Measurements from ENCODE around the gene MCM3AP.
A peak's percentile ranks its signal among the peaks of the same experiment; 100 is the strongest.
"Not testable (repeated sequence)": the region's sequence is repeated elsewhere in the genome, so short reads cannot be mapped to it uniquely, and the experiment has no call there.

The MCM3AP gene

DNA sequence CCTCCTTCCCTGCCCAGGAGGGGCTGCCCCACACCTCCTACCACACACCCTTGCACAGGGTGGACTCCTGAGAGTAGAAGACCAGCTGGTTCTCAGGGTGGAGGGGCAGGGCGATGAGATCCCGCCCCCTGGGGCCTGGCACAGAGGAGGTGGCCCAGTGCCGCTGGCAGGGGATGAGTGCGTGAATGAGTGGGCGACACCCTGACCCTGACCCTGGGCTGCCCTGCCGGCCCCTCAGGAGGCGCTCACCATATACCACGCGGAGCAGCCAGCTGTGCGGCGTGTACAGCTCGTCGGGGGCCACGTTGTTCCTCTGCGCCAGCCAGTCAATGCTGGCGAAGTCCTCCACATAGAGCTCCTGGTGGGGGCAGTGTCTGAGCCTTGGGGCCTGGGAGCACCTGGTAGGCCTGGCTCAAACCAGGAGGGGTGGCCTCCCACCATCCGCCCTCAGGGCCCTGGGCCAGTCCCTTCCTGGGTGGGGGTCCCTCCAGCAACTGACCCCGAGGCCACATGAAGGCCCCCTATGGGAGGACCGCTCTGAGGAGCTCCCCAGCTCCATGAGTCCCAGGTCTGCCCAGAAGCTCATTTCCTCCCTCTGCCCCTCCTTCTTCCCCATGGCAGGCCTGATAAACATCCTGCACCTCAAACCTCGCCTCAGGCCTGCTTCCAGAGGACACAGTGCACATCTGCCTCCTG is 69.8 kb downstream of the MCM3AP start:
- no peak for DNase-seq

DNA sequence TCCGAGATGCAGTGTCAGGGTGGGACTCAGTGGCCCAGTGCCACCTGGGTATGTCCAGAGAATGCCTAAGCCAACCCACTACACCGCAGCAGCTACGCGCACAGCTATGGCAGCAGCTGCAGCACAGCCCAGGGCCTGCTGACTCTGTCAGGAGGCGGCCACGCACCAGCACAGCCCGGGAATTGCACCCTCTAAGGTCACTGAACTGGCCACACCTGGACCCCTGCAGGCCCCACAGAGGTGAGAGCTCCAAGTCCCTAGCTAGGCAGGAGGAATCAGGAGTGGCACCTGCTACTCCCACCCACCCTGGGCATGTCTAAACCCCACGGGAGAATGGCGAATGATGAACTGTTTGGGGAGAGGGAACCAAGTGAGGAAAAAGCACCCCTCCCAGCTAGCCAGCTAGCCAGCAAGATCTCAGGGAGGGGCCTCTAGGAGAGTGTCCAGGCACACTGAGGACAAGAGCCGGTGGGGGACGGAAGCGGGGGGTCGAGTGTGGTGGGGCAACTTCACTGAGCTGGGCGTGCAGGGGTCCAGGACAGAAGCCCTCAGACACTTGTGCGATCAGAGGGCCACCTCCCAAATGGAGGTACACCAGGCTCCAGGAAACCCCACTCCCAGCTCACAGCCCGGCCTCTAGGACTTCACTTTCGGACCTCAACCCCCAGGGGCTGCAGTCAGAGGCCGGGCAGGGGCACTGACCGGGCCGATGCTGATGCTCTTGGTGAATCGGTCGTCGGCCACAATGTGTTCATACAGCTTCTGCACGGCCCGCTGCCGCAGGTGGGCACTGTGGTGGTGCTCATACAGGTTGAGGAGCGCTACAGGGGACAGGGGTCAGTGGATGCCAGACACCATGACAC is 70.7 kb downstream of the MCM3AP start:
- no peak for DNase-seq

DNA sequence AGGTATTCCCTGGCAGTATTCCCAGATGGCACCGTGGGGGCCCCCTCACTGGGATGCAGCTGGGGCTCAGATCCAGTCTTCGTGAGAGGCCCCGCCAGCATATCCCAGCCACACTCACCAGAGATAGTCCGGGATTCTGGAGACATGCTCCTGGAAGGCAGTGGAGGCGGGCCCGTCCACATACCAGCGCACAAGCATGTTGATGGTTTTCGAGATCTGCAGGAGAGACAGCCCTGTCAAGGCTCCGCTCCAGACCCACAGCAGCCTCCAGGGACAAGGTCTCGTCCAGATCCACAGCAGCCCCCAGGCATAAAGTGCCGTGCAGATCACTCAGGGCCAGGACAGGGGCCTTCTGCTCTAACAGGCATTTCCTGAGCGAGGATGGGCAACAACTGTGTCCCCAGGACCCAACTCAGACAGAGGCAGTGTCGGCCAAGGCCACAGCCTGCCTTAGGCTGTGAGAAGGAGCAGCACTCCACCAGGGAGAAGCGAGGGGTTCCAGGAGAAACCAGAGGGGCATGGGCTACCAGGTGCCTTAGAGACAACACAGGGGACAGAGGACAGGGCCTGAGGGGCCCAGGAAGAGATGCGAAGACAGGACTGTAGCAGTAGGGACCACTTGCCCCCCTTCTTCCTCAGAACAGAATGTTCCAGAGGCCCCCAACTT is 71.7 kb downstream of the MCM3AP start:
- DNase-seq, result no peak

DNA sequence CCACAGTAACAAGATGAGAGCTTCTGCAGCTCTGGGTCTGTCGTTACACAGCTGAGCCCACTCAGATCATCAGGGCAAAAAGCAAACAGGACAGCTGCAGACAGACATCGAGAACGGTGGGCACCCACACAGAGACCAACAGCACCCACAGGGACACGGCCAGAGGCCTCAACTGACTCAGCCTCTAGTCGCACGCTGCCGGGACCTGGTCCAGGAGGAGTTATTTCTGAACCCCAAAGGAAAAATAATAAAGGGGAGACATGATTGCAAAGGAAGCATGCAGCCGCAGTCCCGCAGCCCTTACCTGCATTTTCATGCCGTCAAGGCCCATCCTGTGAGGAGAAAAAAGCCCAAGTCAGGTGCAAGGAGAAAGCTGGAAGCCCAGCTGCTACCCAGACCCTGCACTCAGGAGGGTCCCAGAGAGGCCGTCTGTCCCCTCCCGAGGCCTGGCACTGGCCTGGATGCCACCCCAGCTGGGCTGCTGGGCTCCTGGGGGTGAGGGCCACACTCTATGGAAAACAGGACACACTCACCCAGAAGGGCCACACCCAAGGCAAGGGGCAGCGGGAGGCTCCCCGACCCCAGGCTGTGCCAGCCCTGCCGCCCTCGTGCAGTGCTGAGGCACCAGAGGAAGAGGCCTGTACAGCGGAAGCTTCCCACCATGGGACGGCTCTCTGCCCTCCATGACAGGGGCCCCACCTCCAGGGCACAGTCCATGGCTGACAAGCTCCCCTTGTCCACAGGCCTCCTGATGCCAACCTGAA is 72.5 kb downstream of the MCM3AP start:
- DNase-seq, result no peak

DNA sequence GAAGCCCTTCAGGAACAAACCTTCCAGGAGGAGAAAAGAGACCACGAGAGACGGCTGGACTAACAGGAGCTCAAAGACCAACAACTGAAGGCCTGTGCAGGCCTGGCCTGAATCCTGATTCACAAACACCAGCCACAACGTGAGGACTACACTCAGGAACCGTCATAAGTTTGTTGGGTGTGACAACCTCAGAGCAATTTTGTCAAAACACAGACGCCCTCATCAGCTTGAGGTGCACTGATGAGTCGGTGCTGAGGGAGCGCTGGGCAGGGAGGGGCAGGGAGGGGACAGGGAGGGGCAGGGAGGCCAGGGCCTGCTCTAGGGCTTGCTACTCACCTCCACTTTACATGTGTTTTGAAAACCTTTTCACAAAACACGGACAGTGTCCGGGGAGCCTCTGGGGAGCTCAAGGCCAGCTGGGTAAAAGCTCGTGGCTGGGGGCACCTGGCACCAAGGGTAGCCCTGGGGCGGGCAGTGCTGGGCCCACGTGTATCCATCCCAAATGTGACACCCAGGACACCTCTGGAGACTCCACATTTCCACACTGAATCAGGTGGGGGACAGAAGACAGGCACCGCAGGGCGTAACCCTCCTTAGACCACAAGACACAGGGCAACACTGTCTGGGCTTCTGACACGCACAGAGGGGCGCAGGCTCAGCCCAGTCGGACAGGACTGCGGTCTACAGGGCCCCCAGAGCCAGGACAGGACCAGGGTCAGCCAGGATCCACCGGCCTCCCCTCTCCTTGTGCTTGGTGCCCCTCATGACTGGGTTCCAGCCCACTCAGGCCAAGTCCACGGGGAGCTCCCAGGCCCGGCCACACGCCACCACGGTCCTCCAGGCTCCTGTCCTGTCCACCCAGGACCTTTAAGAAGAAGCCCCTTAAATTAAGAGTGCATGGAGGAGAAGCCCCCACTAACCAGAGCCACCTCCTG is 73.4 kb downstream of the MCM3AP start:
- DNase-seq, result no peak

DNA sequence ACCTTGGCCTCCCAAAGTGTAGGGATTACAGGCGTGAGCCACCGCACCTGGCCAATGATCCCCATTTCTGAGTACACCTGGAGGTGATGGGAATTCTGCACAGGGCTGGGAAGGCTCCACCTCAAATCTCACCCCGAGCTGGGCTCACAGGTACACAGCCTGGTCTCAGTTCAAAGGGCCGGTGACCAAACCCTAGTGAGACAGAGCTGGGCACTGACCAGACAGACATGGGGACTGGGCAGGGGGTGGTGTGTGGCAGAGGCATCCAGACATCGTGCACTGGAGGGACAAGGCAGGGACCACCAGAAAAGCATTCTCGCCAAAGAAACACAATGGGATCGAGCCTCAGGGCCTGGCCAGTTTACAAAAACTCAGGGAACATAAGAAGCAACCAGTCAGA is 74.0 kb downstream of the MCM3AP start:
- no peak for DNase-seq

DNA sequence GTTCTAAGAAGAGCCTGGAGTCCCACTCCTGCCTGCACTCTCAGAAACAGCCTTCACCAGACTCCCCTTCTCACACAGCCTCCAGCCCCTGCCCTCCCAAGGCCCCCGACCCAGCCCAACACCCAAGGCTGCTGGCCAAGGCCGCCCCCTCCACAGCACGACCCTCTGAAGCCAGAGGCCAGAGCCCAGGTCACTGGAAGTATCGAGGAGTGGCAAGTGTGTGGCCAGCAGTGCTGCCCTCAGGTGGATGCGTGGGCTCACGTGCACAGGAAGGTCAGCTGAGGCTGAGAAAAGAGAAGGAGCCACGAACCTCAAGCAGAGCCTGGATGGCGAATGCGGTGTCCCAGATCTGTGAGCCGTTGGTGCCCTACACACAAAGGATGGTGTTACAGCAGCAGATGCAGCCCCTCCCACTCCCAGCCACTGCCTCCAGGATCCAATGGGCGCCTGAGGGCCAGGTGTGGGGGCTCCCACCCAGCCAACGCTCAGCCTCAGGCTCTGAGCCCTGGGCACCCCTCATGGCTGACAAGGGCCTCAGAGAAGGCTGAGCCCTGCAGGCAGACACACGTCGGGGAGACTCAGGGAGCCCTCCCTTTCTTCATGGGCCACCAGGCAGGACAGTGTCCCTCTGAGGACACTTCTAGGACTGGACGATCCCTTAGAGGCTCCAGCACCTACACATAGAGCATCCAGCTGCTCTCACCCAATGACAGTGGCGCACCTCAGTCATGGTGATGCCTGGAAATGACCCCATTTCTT is 74.9 kb downstream of the MCM3AP start:
- peak; percentile 12 for DNase-seq

DNA sequence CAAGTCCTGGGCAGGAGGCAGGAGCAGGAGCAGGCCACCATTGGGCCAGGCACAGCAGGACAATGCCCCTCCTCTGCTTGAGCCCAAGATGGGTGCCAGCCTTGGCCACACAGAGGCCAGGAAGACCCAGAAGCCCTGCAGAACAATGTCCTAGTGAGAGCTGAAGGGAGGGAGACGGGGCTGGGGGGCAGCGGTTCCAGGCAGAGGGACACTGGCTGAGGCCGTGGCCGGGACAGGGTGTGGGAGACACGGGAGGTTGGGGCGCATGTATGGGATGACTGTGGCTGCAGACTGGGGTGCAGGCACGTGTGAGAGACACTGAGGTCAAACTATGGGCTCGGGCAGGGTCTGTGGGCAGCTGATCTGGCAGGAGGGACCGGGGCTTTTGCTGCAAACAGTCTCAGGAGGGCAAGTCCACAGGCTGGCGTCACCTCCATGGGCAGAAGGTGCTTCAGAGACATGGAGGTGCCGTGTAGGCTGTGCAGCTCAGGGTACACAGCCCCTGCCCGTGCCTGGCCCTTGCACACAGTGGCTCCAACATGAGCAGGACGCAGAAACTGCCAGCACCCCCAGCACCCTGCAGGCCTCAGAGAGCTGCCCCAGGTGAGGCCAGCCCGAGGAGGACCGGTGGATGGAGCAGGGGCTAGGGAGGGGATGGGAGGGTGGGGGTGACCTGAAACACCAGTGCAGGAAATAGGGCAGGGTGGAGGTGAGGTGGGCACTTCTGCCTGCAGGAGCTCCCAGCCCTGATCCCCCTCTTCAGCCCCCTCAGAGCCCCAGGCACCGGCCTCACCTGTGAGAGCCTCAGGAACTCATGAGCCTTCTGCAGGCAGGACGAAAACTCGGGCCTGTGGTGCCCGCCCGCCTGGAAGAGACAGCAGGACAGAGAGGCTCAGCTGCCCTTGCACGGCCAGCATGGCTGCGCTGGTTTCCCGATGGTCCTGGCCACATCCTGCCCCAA is 76.4 kb downstream of the MCM3AP start:
- DNase-seq, result no peak

DNA sequence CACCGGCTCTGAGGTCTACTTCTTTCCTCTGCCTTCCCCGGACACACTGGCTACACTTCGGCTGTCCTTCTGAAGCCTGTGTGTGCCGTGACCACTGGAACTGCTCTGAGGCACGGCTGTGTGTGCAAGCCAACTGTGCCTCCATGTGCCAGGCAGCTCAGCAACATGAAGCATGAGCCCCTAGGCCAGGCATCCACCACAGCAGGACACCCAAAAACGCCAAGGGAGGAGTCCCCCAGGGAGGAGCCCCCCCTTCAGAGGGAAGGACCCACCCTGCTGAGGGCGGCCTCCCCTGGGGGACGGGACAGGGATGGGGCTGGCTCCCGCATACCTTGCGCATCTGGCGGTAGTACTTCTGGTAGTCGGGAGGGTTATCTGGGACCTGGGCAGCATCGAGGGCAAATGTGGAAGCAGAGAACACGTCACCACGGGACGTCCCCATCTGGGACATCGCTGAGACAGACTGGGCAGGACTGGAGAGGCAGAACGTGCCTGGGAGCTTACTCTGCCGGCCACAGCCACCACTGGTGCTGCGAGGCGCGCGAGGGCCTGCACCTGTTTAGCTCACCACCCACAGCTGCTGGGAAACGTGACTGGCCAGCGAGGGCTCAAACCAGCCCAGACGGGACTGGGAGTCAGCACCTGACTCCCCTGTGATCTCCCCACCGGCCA is 77.4 kb downstream of the MCM3AP start:
- DNase-seq, result no peak

DNA sequence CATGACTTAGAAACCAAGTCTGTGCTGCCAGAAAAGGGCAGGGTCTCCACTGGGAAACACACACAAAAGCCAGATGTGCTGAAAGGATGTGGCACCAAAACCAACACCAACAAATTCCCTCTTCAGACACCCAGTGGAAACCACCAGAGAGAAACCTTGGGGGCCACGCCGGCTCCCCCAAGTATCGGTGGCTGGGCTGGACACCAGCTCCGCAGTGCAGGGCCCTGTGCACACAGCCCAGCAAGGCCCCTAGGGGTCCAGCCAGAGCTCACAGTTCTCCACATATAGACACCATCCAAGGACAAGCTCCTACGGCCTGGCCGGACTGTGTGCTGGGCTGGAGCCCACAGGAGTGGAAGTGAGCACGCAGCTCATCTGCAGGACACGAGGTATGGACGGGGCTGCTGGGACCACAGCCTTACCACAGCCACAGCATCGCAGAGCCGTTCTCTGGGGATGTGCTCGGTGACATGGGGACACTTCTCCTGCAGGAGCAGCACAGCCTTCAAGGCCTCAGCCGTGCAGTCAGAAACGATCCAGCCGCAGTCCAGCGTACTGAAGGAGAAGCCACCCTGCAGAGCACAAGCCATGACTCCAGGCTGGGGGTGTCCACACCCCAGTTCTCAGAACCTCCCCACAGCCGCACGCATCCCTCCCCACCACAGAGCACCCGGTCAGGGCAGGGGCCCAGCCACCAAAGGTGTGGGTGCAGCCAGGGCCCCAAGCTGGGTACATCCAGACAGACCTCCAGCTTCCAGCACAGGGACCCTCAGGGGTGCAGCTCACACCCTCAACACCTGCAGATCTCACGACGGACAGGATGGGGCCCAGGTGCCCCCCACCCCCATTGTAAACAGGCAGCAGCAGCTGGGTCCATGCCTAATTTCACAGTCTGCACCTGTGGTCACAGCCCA is 78.1 kb downstream of the MCM3AP start:
- no peak for DNase-seq

DNA sequence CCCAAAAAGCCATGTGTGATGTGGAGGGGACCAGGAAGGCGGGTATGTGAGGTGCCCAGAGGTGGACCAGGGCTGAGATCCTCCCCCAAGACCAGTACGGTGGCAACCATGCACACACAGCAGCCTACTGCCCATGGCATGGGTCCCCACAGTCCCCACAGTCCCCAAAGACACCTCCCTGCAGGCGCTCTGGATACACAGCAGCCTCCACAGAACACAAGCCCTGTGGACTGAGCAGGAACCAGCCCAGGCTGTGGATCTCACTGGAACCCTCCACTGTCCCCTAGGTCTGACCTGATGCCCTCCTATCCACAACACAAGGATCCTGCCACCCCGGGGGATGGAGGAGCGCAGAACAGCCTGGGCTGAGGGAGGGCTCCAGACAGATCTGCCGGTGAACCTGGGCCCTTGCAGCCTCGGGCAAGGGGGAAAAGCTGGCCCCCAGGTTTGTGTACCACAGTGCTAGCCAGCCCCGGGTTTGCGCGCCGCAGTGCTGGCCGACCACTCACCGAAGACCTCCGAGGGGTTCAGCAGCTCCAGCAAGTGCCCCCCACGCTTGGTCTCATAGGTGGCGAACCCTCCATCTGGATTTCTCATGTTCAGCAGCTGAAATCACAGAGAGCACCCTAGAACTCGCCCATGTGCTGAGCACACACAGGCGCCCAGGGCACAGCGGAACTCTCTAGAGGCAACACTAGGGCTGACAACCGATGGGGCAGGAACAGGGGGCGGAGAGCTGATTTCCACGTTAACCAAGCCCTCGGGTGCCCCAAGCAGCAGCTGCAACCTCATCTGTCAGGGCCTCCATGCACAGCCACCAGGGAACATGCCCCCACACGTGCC is 79.0 kb downstream of the MCM3AP start:
- DNase-seq, result no peak

DNA sequence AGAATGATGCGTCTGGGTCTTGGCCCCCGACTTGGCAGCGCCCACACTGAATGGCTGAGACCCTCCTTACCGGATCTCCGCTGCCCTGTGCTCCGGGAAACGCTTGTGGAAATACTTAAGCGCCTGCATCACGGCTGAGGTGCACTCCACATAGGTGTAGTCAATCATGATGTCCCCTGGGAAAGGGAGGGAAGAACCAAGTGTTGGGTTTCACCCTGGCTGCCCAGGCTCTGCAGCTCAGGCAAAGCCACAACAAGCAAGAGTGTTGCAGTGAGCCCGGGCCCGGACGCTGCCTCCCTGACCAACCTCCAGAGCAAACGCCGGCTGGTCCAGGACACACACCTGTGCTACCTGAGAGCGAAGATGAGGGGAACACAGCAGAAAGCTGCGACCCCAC is 79.6 kb downstream of the MCM3AP start:
- no peak for DNase-seq

DNA sequence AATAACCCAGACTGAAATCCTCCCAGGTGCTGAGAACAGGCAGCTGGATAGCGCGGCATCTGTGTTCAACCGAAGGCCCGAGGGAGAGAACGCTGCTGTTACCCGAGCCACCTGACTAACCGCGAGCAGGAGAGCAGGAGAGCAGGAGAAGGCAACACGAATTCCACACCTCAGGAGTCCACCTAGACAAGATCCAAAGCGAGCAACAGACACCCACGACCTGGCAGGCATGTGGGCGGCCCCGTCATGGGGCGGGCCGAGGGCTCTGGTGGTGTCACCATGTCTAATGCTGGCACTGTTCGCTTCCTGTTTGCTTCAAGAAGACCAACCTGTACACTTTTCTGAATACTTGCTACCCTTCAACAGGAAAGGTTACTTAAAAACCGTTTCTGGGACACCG is 80.2 kb downstream of the MCM3AP start:
- no peak for DNase-seq

DNA sequence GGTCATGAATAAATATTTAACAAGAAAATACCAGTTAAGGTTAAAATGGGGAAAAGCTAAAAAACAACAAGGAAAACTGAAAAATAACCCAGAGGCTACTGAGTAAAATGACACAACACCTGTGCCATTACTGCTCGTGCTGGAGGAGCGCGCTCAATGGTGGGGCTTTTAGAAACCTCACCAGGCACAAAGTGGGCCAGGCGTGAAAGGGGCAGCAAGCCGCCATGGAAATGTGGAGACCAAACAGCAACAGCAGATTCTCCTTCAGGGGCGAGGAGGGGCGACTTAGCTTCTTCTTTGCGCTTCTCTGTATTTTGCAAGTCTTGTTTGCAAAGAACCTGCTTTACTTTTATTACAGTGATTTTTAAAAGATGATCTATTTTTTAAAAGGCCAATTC is 82.2 kb downstream of the MCM3AP start:
- DNase-seq, result no peak

DNA sequence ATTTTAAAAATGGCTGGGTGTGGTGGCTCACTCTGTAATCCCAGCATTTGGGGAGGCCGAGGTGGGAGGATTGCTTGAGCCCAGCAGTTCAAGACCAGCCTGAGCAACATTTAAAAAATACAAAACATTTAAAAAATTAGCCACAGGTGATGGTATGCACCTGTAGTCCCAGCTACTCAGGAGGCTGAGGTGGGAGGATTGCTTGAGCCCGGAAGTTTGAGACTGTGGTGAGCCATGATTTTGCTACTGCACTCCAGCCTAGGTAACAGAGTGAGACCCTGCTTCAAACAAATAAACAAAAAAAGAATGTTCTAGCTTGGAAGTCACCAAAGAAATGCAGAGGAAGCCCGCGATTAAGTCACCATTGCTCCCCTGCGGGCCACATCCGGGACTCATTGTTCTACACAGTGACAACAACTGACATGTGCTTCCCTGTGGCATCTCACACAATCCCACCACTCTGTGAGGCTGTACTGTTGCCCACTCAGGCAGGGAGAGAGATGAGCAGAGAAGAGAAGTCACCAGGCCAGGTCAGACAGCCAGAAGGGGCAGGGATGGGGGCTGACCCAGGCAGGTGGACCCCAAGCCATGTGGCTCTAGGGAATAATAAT is 82.7 kb downstream of the MCM3AP start:
- DNase-seq, result no peak

DNA sequence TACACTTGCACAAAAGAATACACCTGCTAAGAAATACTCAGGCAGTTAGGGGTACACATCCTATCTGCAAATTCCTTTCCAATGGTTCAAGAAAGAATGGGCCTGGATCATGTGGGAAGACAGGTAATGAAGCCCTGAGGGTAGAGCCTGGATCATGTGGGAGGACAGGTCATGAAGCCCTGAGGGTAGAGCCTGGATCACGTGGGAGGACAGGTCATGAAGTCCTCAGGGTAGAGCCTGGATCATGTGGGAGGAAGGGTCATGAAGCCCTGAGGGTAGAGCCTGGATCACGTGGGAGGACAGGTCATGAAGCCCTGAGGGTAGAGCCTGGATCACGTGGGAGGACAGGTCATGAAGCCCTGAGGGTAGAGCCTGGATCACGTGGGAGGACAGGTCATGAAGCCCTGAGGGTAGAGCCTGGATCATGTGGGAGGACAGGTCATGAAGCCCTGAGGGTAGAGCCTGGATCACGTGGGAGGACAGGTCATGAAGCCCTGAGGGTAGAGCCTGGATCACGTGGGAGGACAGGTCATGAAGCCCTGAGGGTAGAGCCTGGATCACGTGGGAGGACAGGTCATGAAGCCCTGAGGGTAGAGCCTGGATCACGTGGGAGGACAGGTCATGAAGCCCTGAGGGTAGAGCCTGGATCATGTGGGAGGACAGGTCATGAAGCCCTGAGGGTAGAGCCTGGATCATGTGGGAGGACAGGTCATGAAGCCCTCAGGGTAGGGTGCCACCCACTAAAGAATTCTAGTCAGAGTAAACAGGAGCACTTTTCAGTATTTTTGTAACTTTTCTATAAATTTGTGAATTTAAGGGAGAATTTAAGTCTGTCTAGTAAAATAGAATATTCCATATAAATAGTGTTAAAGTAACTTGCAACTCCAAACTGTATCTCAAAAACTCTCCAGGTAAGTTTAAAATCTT is 84.3 kb downstream of the MCM3AP start:
- DNase-seq, result not testable (repeated sequence)
